GM12891 (cell line): ENCODE measurements around the gene TXNL4A.

ENCODE experiments used
- POLR2A ChIP-seq: IDR thresholded peaks from 2 replicates; pipeline ENCODE4 v1.6.1; 2011; ENCODE audit warnings: low read depth, low read length, control low read depth
- POLR2AphosphoS5 ChIP-seq: IDR thresholded peaks from 2 replicates; pipeline ENCODE4 v1.6.1; 2011; ENCODE audit warnings: low read depth, low read length, control low read depth
- SPI1 ChIP-seq: IDR thresholded peaks from 2 replicates; pipeline ENCODE4 v1.6.1; 2011; ENCODE audit warnings: low read depth, low read length, control low read depth
- TAF1 ChIP-seq: IDR thresholded peaks from 2 replicates; pipeline ENCODE4 v1.6.1; 2011; ENCODE audit warnings: low read depth, low read length, control low read depth

DNA sequence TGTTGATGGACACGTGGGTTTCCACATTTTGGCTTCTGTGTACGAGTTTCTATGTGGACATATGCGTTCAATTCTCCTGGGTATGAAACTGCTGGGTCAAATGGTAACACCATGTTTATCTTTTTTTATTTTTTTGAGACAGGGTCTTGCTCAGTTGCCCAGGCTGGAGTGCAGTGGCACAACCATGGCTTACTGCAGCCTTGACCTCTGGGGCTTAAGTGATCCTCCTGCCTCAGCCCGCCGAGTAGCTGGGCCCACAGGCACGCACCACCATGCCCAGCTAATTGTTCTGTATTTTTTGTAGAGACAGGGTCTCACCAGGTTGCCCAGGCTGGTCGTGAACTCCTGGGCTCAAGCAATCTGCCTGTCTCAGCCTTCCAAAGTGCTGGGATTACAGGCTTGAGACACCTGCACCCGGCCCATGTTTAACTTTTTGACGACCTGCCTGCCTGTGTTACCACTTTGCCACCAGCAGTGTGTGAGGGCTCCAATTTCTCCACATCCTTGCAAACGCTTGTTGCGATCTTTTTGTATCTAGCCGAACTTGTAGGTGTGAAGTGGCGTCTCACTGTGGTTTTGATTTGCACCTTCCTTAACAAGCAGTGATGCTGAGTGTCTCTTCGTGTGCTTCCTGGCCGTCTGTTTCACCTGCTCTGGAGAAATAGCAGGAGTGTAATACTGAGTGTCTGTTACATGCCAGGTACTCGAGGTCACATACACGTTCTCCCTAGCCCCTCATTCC is 17.0 kb downstream of the TXNL4A start:
- TF ChIP-seq TAF1 (no peak), POLR2A (no peak), SPI1 (no peak), POLR2AphosphoS5 (no peak; the same call in 1 of the 2 replicates)
